Psoas muscle (tissue), 8 donors: Measurements from ENCODE around the gene CEACAM18. TPM values are rescaled to one million over a fixed set of nuclear protein-coding genes. Genes with fewer than 3 reads are reported as not detected.

Source experiments
- ATAC-seq, 4 donors: fragments of 200-7000 bp; cut with Tn5 transposase; one replicate each; pipeline ENCODE4 v1.9.1; 2020; ENCODE audit warnings: moderate library complexity in 3 of 4, mild to moderate bottlenecking in 2 of 4
- DNase-seq, 2 donors: peaks; one replicate each; pipeline ENCODE4 v3.0.0-alpha.2; 2020
- H3K27ac ChIP-seq: fragments of 200-600 bp; one replicate; pipeline ENCODE4 v1.8.0; 2022
- H3K27me3 ChIP-seq, 3 donors: fragments of 200-600 bp in 1 of 3; one replicate each; pipeline versions ENCODE4 v1.6.1 to v1.8.0; 2013 to 2022; ENCODE audit warnings: low read length in 2 of 3, mild to moderate bottlenecking in 2 of 3, moderate library complexity in 1 of 3; ENCODE audit not compliant: insufficient read depth in 3 of 3
- H3K36me3 ChIP-seq, 2 donors: fragments of 200-600 bp in 1 of 2; one replicate each; pipeline versions ENCODE4 v1.6.1 to v1.8.0; 2013 to 2022; ENCODE audit warnings: low read depth in 1 of 2, mild to moderate bottlenecking in 1 of 2, moderate library complexity in 1 of 2; ENCODE audit not compliant: insufficient read depth in 1 of 2
- H3K4me1 ChIP-seq: fragments of 200-600 bp; one replicate; pipeline ENCODE4 v1.8.0; 2022
- H3K4me3 ChIP-seq: fragments of 200-600 bp; one replicate; pipeline ENCODE4 v1.8.0; 2022; ENCODE audit warnings: mild to moderate bottlenecking
- H3K9me3 ChIP-seq: fragments of 200-600 bp; one replicate; pipeline ENCODE4 v1.8.0; 2022
- WGBS, 3 donors: extraction: QIAGEN DNeasy Blood & Tissue Kit; methylation state at CpG; one replicate each; pipeline versions ENCODE4 v1.1.6 to v1.1.7; 2013; 5-methylcytosine and 5-hydroxymethylcytosine counted together
- intact Hi-C, 2 donors: fragments of 100-400 bp; cut with DNase I; formaldehyde crosslinking; loops; one replicate each; pipeline versions ENCODE4 v1.11.0 to v1.14.2; 2022
- long read RNA-seq, 2 donors: library from polyadenylated mRNA; unstranded; transcript quantifications; one replicate each; pipeline ENCODE4 v2.0.0, GENCODE V29; 2021
- polyA plus RNA-seq, 3 donors: library from polyadenylated mRNA; stranded (reverse); fragments of 200-250 nt; gene quantifications; one replicate each; pipeline ENCODE4 v1.2.3, GENCODE V29; 2013
- total RNA-seq, 4 donors: library from RNA; stranded (reverse); fragmentation: NEBNext Ultra II Directional in 2 of 4; extraction: Animal tissue kit (Norgen Biotek cat#: 25700) in 2 of 4; gene quantifications; one replicate each; pipeline versions ENCODE4 v1.2.1 to v1.2.4, GENCODE V29; 2021 to 2023
- TF ChIP-seq, protein P1 (sequence below): fragments of 200-600 bp; IDR thresholded peaks from one replicate; pipeline ENCODE4 v1.8.0; 2022; ENCODE audit warnings: antibody characterized with exemption
- donor health status: healthy with polysubstance abuse.
- donor health status: DM: no; HTN: no; CAD: no; lungs with moderate emphysema.
- donor health status: Bipolar disorder and iron deficiency.
- donor health status: healthy.
- donor health status: DM: yes; HTN: yes; CAD: no.
- donor health status: DM: no; HTN: no; CAD: no.
- donor health status: DM: no; HTN: no; CAD: no.
- donor health status: DM: yes; HTN: yes; CAD: no.

CEACAM18 gene
- total RNA-seq, result not detected
- not detected for polyA plus RNA-seq
- long read RNA-seq, donor 1, result 0 reads
- long read RNA-seq, donor 2, result 0 reads

DNA sequence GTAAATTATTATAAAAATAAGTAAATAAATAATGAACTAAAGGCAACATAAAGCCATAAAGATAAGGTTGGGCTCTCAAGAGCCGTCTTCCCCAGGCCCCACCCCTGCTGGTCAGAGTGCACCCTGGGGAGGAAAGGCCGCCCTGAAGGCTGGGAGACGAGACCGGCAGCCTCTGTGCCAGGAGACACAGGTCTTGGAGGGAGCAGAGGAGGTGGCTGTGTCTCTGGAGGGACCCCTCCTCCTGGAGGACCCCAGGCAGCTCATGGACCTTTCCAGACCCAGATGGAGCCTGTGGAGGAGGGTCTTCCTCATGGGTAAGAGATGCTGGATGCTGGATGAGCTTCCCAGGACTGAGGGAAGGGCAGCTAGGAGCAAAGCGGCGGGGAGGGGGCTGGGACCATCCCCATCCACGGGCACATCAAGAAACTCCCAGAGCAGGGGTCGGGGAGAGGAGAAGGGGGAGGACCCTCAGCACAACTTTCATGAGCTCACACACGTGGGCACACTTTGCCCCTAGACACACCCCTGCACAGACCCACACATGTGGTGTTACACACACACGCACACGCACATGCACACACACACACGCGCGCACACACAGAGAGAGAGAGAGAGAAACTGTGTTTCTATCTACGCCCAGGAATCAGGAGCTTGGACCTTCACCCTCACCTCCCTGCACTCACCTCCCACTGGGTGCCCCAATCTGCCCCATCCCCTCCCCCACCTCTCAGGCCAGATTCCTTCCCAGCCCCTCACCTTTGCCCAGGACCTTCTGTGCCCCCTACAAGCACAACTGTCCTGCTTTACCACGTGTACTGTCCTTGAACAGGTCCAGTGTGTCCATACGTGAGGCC, at the start of gene CEACAM18:
Gene CEACAM18, plus strand, starts transcription at position 159 of the 854 bp plus-strand sequence.
- intact Hi-C loops, result loop anchor here in 1 of 2 donors (10.0 kb wide), 1 partner anchor 176 kb away; no protein-coding TSS in a partner anchor
- no peak within 1 kb of the TSS for H3K4me3 ChIP-seq
- H3K27me3 ChIP-seq, result peaks cover 0 to 6% (median 0%) of the 10 kb centered on the region in 3 donors
- no peaks in the 10 kb centered on the region for H3K36me3 ChIP-seq
- 58 to 60% (median 60%) methylated on average over 16 to 17 of the region's 17 CpGs for WGBS, 3 donors
- TF ChIP-seq, protein P1, sequence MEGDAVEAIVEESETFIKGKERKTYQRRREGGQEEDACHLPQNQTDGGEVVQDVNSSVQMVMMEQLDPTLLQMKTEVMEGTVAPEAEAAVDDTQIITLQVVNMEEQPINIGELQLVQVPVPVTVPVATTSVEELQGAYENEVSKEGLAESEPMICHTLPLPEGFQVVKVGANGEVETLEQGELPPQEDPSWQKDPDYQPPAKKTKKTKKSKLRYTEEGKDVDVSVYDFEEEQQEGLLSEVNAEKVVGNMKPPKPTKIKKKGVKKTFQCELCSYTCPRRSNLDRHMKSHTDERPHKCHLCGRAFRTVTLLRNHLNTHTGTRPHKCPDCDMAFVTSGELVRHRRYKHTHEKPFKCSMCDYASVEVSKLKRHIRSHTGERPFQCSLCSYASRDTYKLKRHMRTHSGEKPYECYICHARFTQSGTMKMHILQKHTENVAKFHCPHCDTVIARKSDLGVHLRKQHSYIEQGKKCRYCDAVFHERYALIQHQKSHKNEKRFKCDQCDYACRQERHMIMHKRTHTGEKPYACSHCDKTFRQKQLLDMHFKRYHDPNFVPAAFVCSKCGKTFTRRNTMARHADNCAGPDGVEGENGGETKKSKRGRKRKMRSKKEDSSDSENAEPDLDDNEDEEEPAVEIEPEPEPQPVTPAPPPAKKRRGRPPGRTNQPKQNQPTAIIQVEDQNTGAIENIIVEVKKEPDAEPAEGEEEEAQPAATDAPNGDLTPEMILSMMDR, result no peak
- ATAC-seq (no peak), DNase-seq (no peak)
- H3K9me3 ChIP-seq, result no peaks in the 10 kb centered on the region
- no peaks in the 10 kb centered on the region for H3K4me1 ChIP-seq
- no peak within 1 kb of the TSS for H3K27ac ChIP-seq

DNA sequence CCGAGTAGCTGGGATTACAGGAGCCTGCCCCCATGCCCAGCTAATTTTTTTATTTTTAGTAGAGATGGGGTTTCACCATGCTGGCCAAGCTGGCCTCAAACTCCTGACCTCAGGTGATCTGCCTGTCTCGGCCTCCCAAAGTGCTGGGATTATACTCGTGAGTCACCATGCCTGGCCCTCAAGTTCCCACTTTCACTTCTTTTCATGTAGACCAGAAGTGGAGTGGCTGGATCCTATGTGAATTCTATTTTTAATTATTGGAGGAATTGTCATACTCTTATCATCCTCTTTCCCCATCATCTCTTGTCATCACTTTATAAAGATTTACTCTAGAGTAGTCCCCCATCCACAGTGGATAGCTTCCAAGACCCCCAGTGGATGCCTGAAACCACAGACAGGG, 48.1 kb upstream of the CEACAM18 start:
- no peaks in the 10 kb centered on the region for H3K9me3 ChIP-seq
- WGBS, 3 donors, result 45 to 61% (median 50%) methylated on average over 3 of the region's 3 CpGs
- no peak for DNase-seq
- H3K27ac ChIP-seq, result no peak overlapping the region
- H3K36me3 ChIP-seq, result no peaks in the 10 kb centered on the region
- H3K4me3 ChIP-seq, result no peak overlapping the region
- no peaks in the 10 kb centered on the region for H3K4me1 ChIP-seq
- intact Hi-C loops, result no loop called here
- ATAC-seq, result no peak
- peaks cover 0 to 4% (median 0%) of the 10 kb centered on the region in 3 donors for H3K27me3 ChIP-seq
- TF ChIP-seq, protein P1, result no peak

DNA sequence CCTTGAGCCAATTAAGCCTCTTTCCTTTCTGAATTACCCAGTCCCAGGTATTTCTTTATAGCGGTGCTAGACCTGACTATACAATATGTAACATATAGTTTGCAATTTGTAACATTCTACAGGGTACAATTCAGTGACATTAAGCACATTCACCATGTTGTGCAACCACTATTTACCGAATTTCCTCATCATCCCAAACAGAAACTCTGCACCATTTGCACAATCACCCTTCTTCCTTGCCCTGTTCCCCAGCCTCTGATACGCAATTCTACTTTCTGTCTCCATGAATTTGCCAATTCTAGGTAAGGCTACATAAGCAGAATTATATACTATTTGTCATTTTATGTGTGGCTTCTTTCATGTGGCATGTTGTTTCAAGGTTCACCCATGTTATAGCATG, 47.2 kb upstream of the CEACAM18 start:
- 46 to 64% (median 54%) methylated on average over 3 of the region's 3 CpGs for WGBS, 3 donors
- no peak overlapping the region for H3K27ac ChIP-seq
- no peaks in the 10 kb centered on the region for H3K4me1 ChIP-seq
- no peaks in the 10 kb centered on the region for H3K36me3 ChIP-seq
- intact Hi-C loops, result no loop called here
- no peak overlapping the region for H3K4me3 ChIP-seq
- ATAC-seq (no peak), DNase-seq (no peak)
- TF ChIP-seq, protein P1, result no peak
- H3K27me3 ChIP-seq, result peaks cover 0 to 4% (median 1%) of the 10 kb centered on the region in 3 donors
- no peaks in the 10 kb centered on the region for H3K9me3 ChIP-seq

DNA sequence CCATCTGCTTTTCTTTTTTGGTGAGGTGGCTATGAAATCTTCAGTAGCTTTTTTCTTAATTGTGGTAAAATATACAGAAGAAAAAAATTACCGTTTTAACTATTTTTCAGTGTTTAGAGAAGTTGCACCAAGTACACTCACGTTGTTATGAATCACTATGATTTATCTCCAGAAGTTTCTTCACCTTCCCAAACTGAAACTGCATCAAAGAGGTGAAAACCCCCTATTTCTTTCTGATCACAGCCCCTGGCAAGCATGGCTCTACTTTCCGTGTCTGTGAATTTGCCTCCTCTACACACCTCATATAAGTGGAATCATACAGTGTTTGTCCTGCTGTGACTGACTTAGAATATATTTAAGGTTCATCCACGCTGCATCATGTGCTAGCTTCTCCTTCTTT, 45.3 kb upstream of the CEACAM18 start:
- intact Hi-C loops, result no loop called here
- no peak overlapping the region for H3K4me3 ChIP-seq
- no peaks in the 10 kb centered on the region for H3K4me1 ChIP-seq
- DNase-seq, result no peak
- H3K27ac ChIP-seq, result no peak overlapping the region
- ATAC-seq, result no peak
- no peaks in the 10 kb centered on the region for H3K9me3 ChIP-seq
- no peaks in the 10 kb centered on the region for H3K36me3 ChIP-seq
- 48 to 56% (median 49%) methylated on average over 4 of the region's 4 CpGs for WGBS, 3 donors
- TF ChIP-seq, protein P1, result no peak
- peaks cover 0 to 4% (median 2%) of the 10 kb centered on the region in 3 donors for H3K27me3 ChIP-seq
